ENCODE data around the gene CCDC144A.

- no peak for TF ChIP-seq CTCF (IDR thresholded peaks at IDR 0.05; ENCODE audit: insufficient read depth, low read depth, low read length)
- TF ChIP-seq EZH2 (IDR thresholded peaks at IDR 0.05; ENCODE audit: insufficient read depth, low read length): no peak
Measured at GRCh38 chr17:16652847-16653366, 37.1 kb upstream of the CCDC144A start.

All from astrocyte (in vitro differentiated cells and primary cell).